Activated naive CD8-positive, alpha-beta T cell treated with anti-CD3 and anti-CD28 coated beads, Interleukin-2, amount 50 U/mL, for 16 hours (primary cell): ENCODE measurements around the gene ING3.

Experiments
- DNase-seq: peaks from one replicate; pipeline ENCODE4 v3.0.0-alpha.2; 2020; ENCODE audit warnings: low read depth, low spot score

ING3 gene

DNA sequence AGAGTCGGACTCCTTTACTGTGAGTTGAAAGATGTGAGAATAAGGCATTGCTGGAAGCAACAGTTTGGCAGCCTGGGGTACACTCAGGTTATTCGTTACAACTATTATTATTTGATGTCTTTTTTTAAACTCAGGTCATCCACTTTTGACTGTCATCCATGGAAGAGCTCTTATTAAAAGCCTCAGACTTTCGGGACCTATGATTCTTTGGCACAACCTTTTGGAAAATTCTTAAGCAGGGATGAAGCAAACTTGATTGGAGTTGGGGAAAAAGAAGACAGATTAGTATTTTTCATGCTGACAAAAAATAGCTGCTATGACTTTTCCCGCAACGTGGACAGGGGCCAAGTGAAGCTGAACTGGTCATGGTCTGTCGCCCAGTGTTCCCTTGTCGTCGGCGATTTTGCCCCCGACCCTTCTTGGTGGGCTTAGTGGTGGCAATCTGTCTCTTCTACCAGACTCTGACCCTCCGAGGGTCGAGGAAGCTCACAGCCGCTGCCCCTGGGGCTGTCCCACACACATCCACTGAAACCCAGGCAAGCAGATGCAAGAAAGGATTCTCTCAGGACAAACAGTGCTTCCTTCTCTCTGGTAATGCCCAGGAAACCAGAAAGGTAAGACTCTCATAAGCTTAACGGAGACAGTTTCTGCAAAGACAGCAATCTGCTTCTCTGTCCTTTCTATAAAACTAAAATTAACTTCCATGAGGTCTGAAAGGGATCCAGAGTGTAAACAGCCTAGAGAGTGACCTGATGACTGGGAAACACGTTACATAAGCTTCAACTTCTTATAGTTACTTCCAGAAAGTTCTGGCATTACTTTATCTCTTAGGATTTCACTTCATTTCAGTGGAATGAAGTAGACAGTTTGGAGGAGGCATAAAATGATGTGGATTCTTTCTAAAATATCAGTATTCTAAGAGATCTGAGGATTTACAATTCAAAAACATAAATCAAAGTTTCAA is 39.0 kb downstream of the ING3 start:
- no peak for DNase-seq

DNA sequence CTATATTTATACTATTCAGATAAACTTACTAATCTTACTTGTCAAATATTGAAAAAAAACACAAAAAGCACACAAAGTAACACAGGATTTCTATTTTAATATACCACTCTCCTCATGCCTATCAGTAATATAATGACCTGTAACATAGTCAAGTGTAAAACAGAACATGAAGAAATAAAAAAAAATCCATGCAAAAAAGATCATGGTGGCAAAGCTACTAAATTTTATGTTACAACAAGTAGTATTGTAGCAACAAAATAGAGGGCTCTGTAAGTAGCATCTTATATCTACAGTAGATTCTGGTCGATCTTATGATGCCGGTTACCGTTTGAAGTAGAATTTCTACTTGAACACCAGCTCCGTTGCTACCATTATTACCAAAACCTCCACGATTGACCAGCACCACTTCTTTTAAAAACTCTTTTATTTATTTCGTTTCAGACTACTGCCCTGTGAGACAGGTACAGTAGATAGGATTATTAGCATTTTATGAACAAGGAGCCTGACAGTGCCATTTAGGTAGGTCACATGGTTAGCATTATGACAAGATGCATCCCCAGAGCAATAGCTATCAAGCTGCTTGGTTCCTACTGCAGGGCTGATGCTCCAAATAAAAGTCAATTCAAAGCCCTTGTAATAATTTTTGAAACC is 40.0 kb downstream of the ING3 start:
- DNase-seq: no peak

DNA sequence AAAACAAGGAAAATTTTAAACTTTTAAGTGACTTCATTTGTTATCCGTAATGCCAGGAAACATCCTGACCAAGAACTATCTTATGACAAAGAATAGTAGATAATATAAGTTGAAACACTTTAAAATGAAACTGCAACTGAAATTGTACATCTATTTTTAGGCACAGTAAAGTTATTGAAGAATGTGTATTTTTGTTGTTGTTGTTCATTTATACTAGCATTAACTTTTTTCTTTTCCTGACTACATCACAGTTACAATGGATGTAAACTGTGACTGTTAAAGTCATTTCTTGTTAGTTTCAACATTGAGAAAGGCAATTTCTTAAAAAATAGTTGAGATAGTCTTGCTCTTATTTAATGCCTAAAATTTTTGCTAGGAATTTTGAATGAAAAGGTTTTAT is 40.6 kb downstream of the ING3 start:
- DNase-seq: no peak

DNA sequence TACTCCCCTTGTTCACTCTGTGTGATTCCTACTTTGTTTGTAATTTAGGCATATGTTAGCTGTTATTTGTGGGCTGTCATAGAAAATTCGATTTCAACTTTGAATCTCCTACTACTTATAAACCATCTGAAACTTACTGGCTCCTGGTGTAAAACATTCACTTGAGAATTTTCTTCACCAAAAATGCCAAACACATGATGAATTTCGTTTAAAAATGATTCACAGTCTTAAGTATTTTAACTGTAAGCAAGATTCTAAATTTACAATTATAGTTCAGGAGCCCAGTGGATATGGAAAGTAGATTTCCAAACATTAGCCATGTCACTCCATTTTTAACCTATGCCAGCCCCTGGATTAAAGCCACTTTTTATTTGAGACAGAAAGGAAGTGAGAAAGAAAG is 41.0 kb downstream of the ING3 start:
- no peak for DNase-seq

DNA sequence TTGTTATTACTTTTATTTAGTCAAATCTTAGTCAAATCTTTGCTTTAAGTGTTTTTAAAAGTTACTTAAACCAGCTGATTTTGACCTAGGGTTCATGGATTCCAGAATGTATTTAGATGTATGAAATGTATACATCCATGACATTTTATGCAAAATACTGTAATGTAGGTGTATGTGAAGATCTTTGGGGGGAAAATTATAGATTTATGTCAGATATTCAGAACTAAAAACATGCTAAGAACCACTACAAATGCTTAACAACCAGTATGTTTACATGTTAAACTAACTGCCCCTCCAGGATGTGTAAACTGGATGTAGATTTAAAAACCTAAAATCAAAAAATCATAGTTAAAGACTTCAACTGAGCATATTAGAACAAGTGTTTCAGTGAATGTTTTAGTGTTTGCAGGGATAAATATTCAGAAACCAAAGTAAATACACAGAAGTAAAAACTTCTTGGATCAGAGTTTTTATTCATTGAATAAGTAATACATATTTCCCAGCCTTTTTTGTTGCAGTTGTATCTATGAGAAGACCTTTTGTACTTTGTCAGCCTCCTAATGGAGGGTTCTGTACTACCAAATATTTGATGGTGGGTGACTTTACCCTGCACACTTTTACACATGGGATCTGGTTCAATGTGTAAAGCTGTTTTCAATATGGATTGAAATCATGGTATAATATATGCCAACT is 41.8 kb downstream of the ING3 start:
- DNase-seq: no peak

DNA sequence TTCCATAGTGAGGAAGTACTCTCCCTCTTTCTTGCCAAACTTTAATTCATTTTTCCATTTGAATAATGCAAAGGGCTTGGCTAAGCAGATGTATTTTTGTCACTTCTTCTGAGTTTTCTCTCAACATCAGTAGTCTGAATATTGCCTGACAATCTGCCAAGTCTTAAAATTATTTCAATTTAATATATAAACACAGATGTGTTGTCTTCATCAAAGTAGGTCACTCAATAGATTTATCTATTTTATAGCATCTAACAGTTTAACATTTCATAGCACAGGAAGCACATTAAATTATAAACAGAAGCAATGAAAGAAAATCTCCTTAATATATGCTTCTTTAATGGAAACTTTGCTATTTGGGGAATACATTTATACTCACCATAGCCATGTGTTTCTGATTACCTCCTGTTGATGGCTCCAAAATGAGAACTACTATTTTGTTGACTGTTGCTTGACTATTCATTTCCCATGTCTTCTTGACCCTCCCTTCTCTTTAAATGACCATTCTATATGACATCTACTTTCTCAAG is 42.5 kb downstream of the ING3 start:
- no peak for DNase-seq

DNA sequence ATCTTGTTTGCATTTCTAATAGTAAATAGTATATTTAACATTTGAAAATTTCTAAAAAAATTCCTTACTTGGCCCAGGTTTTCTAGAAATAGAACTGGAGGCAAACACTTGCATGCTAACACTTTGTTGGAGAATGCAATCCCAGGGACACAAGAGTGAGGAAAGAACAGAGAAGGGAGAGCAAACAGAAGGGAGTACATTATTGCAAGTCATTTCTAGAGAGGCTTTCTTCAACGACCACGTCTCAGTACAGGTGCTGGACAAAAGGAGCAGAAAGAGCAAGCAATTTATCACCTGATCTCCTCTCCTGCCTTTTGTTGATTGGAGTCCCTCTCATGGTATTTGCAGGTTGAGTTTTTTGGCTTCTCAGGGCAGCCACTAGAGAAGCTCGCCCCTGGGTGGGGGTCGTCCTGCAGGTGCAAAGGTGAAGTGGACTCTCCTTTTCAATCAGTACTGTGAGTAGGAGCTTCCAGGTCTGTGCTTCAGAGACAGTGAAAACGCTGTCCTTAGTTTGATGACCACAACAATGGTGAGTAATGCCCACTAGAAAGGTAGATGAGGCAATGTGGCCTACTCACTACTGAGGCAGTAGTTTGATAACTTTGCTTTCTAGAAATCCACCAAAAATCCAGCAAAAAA is 43.1 kb downstream of the ING3 start:
- DNase-seq: no peak

DNA sequence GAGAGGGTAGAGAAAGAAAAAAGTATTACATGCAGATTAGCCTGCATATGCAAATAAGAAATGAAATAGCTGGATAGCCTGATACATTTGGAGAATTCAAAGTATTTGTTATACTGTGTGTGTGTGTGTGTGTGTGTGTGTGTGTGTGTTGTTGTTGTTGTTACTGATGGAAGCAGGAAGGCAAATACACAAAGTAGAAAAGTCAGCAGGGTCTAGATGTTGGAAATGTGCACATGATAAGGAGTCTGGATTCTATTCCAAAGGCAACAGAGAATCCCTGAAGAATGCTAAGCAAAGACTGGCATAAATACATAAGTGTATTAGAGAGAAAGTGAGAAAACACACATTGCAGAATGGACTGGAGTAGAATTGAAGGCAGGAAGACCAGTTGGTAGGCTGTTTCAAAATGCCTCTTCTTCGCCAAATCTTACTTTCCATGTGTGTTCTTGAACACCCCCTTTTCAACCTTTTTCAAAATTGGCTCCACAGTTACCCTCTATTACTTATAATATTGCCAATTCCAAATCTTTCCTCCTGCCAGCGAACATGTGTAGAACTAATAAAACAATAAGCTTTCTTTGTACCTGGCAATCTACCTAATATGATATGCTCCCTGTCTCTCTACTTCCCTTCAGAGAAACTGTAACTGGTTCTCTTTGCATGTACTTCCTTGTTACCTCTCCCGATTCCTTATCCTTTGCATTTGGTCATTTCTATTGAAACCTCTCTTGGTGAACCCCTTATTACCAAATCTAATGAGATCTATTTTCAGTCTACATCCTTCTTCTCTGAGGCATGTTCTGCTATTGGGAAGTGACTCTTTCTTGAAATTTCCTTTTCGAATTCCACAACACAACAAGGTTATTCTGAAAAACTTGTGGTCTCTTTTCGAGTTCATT is 44.2 kb downstream of the ING3 start:
- no peak for DNase-seq

DNA sequence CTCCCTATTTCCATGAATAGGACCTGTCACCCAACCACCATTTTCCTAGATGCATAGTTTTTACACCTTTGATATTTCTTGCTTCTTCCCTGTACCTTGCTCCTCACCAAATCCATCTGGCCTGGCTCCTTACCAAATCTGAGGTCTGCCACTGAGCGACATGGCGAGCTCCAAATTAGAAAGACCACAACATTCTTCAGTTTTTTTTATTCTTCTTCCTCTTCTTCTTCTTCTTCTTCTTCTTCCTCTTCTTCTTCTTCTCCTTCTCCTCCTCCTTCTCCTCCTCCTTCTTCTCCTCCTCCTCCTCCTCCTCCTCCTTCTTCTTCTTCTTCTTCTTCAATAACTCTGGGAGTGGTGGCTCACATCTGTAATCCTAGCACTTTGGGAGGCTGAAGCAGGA is 45.1 kb downstream of the ING3 start:
- DNase-seq: no peak

DNA sequence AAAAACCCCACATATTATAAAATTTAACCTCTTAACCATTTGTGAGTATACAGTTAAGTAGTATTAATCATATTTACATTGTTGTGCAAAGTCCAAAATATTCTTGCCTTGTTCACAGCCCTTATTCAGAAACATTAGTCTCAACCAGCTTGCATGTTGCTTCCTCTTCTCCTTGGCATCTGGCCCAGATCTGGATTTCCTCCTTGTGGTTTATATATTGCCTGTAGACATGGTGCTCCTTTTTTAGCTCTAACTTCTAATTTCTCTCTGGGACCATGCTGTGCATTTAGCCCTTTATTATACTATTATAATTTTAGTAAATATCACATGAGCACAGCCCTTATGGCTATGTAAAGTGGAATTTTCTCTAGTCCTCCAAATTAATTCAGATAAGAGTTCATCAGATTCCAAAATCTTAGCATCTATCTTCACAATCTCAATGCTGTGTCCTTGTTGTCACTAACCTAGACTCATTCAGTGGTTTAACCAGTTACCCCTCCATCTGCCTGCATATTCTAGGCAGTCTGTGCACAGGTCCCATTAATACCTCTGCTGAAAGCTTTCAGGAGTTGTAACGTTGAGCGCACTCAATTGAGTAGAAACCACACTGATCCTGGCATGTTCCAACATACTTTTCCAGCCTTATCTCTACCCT is 45.9 kb downstream of the ING3 start:
- no peak for DNase-seq

DNA sequence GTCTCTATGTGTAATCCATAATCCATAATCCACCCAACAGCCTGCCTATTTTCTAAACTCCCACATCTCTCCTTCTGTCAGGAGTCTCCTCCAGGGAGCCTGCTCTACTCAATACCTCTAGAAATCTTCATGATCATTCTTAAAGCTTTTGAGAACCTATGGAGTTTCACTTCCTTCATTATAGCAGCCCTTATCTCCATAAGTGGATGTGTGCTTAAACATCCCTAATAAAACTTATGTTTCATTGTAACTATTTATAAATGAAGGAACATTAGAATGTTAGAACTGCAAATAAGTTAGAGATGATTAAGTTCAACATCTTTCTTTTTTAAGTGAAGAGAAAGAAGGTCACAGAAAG is 46.4 kb downstream of the ING3 start:
- DNase-seq: no peak

DNA sequence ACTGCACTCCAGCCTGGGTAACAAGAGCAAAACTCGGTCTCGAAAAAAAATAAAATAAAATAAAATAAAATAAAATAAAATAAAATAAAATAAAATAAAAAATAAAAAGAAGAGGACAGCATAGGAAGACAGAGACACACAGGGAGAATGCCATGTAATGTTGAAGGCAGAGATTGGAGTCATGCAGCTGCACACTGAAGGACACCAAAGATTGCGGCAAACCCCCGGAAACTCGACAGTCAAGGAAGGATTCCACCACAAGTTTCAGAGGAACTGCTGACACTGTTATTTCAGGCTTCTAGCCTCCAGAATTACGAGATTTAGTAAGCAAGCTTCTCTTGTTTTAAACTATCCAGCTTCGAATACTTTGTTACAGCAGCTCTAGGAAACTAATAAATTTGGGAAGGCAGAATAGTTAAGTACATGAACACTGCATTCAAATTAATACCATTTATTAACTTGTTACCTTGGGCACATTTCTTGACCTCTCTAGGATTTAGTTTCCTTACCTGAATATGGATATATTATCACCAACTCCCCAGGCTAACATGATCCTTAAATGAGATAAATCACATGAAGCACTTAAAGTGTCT is 47.4 kb downstream of the ING3 start:
- no peak for DNase-seq

DNA sequence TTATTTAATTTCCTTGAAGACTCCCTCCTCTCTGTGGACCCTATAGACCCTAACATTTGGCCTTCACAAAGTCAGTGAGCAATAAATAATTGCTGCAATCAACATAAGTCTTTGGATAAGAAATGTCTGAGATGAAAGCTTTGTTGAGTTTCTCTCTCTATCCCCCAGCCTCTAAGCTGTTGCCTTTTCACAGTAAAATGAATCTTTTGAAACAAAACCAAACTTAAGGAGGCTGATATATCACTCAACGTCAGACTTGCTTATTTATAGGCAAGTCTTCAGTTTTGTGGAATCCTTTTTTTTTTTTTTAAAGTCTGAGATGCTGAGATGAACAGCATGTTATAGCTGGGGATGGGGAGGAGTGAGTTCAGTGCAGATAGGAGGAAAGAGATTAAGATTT is 47.9 kb downstream of the ING3 start:
- no peak for DNase-seq

DNA sequence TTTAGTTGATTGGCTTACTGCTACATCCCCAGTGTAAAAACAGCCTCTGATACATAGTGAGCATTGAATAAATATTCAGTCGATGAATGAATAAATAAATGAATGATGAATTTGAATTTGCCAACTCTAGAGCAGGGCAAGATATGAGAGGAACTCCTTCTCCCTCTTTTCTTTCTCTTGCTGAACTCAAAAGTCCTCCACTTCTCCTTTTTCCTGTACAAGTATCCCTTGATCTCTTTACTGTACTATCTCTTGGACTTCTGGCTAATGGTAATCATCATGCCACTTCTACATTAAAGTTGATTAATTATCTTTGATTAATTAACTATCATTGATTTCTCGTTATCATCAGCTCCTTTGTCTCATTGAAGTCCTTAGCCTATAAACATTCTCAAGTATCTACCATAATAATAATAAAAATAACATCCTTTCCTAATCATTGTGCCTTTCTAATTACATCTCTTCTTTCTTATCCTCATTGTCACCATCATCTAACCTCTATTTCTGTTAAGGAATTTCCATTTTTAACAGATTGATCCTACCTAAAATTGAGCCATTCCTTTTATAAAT is 48.5 kb downstream of the ING3 start:
- no peak for DNase-seq

DNA sequence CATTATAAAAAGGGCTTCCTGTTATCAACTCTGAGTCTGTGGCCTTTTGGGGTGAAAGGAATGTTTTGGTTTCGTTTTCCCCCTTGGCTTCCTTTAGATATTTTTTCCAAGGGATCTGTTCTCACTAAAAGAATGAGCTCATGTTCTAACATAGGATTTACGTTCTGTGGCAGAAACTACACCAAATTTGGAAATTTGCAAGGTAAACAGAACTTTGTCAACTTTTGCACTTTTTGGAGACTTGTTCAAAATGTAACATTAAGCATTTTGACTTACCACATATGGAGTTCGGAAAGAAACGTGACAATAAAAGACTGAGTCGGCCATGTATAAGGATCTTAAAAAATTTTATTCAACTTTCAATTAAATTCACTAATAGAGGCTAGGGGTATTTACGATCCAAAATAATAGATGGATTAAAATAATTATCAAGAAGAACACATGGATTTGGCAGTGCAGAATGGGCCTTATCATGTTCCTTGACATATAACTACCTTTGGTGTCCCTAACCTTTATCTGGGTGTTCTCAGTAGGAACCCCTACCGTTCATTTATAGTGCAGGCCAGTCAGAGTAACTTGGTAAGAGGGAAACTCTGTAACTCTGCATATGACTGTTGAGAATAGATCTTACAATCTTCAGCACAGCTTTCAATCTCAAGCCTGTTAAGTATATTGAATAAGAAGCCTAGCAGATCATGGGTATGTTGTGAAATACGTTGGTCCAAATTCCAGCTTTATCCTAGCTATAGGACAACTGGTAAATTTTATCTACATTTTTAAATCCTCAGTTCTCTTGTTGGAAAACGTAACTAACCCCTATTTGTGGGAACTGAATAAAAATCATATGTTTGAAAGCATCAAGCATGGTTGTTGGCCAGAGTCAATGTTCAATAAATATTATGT is 49.8 kb downstream of the ING3 start:
- DNase-seq: no peak

DNA sequence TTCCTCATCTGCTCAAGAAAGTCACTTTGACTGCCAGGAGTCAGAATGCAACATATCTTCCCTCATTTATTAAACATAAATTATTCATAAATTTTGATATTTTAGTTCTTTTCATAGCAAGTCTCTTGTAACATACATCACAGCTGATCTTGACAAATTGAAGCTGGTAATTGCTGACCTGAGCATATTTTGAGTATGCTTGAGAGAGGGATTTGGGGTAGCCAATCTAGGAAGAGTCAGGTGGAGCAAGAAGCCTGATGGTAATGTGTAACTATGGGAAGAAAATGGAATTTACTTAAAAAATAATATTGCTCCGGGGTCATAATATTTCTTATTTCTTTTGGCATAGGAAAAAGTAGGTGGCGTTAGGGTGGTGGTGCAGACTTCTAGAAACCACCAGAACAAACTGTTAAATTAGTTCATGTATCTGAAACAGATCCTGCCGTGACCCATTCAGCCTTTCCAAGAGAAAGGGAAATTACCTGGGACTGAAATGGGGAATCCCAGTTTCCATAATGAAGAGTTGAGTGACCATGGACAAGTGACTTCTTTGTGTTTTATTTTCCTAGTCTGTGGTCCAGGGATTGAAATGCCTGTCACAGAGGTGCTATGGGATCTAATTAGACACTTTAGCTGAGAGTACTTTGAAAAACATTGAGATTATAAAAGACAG is 50.8 kb downstream of the ING3 start:
- DNase-seq: no peak

DNA sequence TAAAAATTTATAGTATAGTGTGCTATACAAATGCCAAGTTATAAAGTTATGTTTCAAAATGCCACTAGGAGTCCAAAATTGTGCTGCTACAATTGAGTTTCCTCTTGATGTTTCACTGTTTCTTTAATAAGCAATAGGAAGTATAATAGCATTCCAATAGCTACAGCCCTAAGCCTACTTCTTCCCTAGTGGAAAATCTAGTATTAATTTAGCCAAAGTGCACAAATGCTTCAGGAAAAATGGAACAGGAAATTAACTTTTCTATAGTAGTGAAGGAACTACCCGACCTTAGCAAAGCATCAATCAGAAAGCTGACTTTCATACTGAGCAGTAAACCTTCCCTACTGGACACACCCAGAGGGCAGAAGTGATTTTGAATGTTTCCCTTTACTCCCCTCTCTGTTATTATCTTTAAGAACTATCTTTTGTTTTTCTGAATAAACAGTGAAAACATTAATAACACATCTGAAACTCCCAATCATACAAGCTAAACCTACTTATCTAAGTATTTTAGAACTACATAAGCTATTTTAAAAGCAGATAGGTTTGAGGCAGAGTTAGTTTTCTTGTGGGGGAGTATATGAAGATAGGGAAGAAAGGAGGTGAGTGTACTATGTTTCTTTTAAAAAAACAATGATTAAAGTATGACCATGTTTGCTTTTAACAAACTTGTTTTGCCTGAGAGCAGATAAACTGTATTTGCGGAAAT is 51.6 kb downstream of the ING3 start:
- no peak for DNase-seq
